GM12874 (cell line): Measurements from ENCODE around the gene NTN5.

ENCODE experiments used
- CTCF ChIP-seq: IDR thresholded peaks from 2 replicates; pipeline ENCODE4 v1.5.1; 2011; ENCODE audit warnings: low read depth, mild to moderate bottlenecking, control low read depth, low read length, moderate library complexity; ENCODE audit not compliant: insufficient read depth

NTN5 gene

GRCh38 chr19:48687776-48688175, 15.0 kb upstream of the NTN5 start:
- no peak for TF ChIP-seq CTCF

GRCh38 chr19:48686088-48686487, 13.3 kb upstream of the NTN5 start:
- TF ChIP-seq CTCF: no peak

- TF ChIP-seq CTCF: no peak
Observed at GRCh38 chr19:48685583-48685982, 12.8 kb upstream of the NTN5 start.

GRCh38 chr19:48683349-48683748, 10.5 kb upstream of the NTN5 start:
- TF ChIP-seq CTCF: no peak

DNA sequence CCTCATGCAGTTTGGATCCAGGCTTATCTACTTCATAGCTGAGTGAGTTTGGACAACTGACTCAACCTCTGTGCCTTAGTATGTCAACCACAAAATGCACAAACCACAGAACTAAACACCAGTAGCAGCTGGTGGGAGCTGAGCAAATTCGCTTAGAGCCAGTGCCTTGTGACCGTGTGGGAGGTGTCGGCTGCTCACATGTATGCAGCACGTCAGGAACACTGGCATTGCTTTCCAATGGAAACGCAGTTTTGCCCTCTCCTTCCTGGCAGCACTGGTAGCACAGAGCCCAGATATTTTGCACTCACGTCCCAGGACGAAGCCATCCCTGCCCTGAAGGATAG, 8.3 kb upstream of the NTN5 start:
- no peak for TF ChIP-seq CTCF

- TF ChIP-seq CTCF: no peak
Observed at GRCh38 chr19:48680436-48681126, 7.8 kb upstream of the NTN5 start.

- no peak for TF ChIP-seq CTCF
Observed at GRCh38 chr19:48678201-48678600, 5.4 kb upstream of the NTN5 start.
